Keratinocyte (primary cell): ENCODE data around the gene PFN4. TPM values are rescaled to one million over a fixed set of nuclear protein-coding genes. Genes with fewer than 3 reads are reported as not detected.

Experiments
- DNase-seq: peaks from one replicate; pipeline ENCODE4 v3.0.0-alpha.2; 2011; ENCODE audit warnings: low read depth, missing footprints, low spot score
- FAIRE-seq: peaks from 2 replicates; lab custom pipeline; 2011; peaks lifted over from hg19 to GRCh38; lab: Jason Lieb, UNC
- H2AFZ ChIP-seq: 2 replicates; pipeline ENCODE4 v1.6.0; 2012; ENCODE audit warnings: low read length, control low read depth, inconsistent platforms; ENCODE audit not compliant: control insufficient read depth
- H3K27ac ChIP-seq: 2 replicates; pipeline ENCODE4 v1.5.1; 2011; ENCODE audit warnings: low read length; ENCODE audit not compliant: control insufficient read depth, insufficient read depth
- H3K27me3 ChIP-seq: 3 replicates; pipeline ENCODE4 v1.6.0; 2011; ENCODE audit warnings: low read length; ENCODE audit not compliant: control insufficient read depth, insufficient read depth; ENCODE audit errors: extremely low read depth
- H3K36me3 ChIP-seq, 2 experiments: 2 replicates in 1 of 2; 3 replicates in 1 of 2; pipeline ENCODE4 v1.5.1; 2011; ENCODE audit warnings: low read length in 2 of 2, mild to moderate bottlenecking in 1 of 2; ENCODE audit not compliant: control insufficient read depth in 2 of 2, insufficient read depth in 2 of 2; ENCODE audit errors: extremely low read depth in 1 of 2
- H3K4me1 ChIP-seq: 3 replicates; pipeline ENCODE4 v1.5.1; 2011; ENCODE audit warnings: low read length; ENCODE audit not compliant: control insufficient read depth, insufficient read depth; ENCODE audit errors: extremely low read depth
- H3K4me2 ChIP-seq: 3 replicates; pipeline ENCODE4 v1.6.0; 2011; ENCODE audit warnings: low read depth, low read length; ENCODE audit not compliant: control insufficient read depth, insufficient read depth; ENCODE audit errors: extremely low read depth
- H3K4me3 ChIP-seq, 3 experiments: fragments of 200-600 bp in 1 of 3; sonication (generic) in 1 of 3; 2 replicates in 2 of 3; 3 replicates in 1 of 3; pipeline ENCODE4 v1.5.1; 2011 to 2016; ENCODE audit warnings: low read length in 3 of 3, mild to moderate bottlenecking in 3 of 3, control low read depth in 2 of 3, inconsistent platforms in 1 of 3, low read depth in 1 of 3, mixed read lengths in 1 of 3, mixed run types in 1 of 3, moderate library complexity in 1 of 3; ENCODE audit not compliant: control insufficient read depth in 2 of 3, insufficient read depth in 2 of 3; ENCODE audit errors: extremely low read depth in 1 of 3
- H3K79me2 ChIP-seq: 2 replicates; pipeline ENCODE4 v1.6.0; 2012; ENCODE audit warnings: low read length; ENCODE audit not compliant: control insufficient read depth, insufficient read depth
- H3K9ac ChIP-seq: 3 replicates; pipeline ENCODE4 v1.6.0; 2011; ENCODE audit warnings: low read length; ENCODE audit not compliant: control insufficient read depth, insufficient read depth; ENCODE audit errors: extremely low read depth
- H3K9me1 ChIP-seq: 3 replicates; pipeline ENCODE4 v1.6.0; 2011; ENCODE audit warnings: low read length; ENCODE audit not compliant: control insufficient read depth, insufficient read depth; ENCODE audit errors: extremely low read depth
- H3K9me3 ChIP-seq: 2 replicates; pipeline ENCODE4 v1.5.1; 2012; ENCODE audit warnings: low read depth, low read length; ENCODE audit not compliant: control insufficient read depth
- H4K20me1 ChIP-seq: 3 replicates; pipeline ENCODE4 v1.6.0; 2011; ENCODE audit warnings: low read length; ENCODE audit not compliant: control insufficient read depth, insufficient read depth; ENCODE audit errors: extremely low read depth
- EZH2 ChIP-seq: IDR thresholded peaks from one replicate; pipeline ENCODE4 v1.6.1; 2012; ENCODE audit warnings: inconsistent platforms, mild to moderate bottlenecking, low read length, moderate library complexity
- dilution Hi-C: fragments of 300-500 bp; cut with MboI; formaldehyde crosslinking; loops from one replicate; pipeline ENCODE4 v1.7.0; 2020; ENCODE audit warnings: low sequenced_read_pairs; ENCODE audit not compliant: extremely low pct_ligation_motif_present
- polyA plus RNA-seq, 5 experiments: library from polyadenylated mRNA; depleted of rRNA in 3 of 5; stranded (reverse) in 3 of 5; stranded (forward) in 1 of 5; unstranded in 1 of 5; fragments of >200 nt; gene quantifications; 1 replicate in 1 of 5; 2 replicates in 3 of 5; 3 replicates in 1 of 5; pipeline versions ENCODE4 v1.2.1 to v1.2.3, GENCODE V29; 2011 to 2012; ENCODE audit warnings: missing spikeins in 2 of 5, low read depth in 1 of 5, low replicate concordance in 1 of 5
- TF ChIP-seq, protein P1 (sequence below), 3 experiments: IDR thresholded peaks in 1 of 3; conservative IDR thresholded peaks in 1 of 3; optimal IDR thresholded peaks in 1 of 3; 2 replicates in 2 of 3; 3 replicates in 1 of 3; pipeline versions ENCODE3 to v1.5.1; 2011; ENCODE audit warnings: low read length in 3 of 3, mild to moderate bottlenecking in 3 of 3, moderate library complexity in 2 of 3, control low read depth in 1 of 3, inconsistent platforms in 1 of 3; ENCODE audit not compliant: insufficient read depth in 2 of 3; ENCODE audit errors: extremely low read depth in 1 of 3

PFN4 gene
- polyA plus RNA-seq, 1 donor (not counting 4 experiments of a cell fraction or from before 2014, with no cell fraction given) = 0.16 TPM

DNA sequence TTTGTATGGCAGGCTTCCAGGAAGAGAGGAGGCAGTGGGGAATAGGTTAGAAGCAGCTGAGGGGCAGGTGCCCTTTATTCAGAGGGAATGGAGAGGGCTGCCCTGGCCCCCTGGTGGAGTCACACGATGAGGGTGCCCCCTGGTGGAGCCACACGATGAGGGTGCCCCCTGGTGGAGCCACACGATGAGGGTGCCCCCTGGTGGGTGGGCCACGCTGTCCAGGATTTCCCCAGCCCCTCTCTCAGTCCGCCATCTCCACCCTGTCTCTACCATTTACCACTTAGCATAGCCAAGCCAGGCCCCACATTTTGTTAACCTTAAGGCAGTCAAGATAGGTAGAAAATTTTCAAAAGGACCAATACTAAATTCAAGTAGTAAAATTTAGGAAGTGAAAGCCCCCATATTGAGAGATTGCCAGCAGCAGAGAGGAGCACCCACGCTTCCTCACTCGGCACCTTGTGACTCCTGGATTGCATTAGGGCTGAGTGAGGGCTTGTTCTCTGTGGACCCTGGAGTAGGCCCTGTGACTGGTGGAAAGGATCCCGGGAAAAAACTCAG is 41.4 kb upstream of the PFN4 start:
- Histone ChIP-seq H3K4me1 (no peaks in the 10 kb centered on the region), H3K4me2 (no peak overlapping the region), H3K9ac (no peak overlapping the region), H3K27me3 (no peaks in the 10 kb centered on the region), H3K9me1 (no peaks in the 10 kb centered on the region), H4K20me1 (no peaks in the 10 kb centered on the region), H2AFZ (no peak overlapping the region), H3K27ac (no peak overlapping the region), H3K36me3 (no peaks in the 10 kb centered on the region), H3K4me3 (no peak overlapping the region), H3K9me3 (no peaks in the 10 kb centered on the region), H3K79me2 (no peaks in the 10 kb centered on the region)
- TF ChIP-seq EZH2 = no peak
- TF ChIP-seq, protein P1, sequence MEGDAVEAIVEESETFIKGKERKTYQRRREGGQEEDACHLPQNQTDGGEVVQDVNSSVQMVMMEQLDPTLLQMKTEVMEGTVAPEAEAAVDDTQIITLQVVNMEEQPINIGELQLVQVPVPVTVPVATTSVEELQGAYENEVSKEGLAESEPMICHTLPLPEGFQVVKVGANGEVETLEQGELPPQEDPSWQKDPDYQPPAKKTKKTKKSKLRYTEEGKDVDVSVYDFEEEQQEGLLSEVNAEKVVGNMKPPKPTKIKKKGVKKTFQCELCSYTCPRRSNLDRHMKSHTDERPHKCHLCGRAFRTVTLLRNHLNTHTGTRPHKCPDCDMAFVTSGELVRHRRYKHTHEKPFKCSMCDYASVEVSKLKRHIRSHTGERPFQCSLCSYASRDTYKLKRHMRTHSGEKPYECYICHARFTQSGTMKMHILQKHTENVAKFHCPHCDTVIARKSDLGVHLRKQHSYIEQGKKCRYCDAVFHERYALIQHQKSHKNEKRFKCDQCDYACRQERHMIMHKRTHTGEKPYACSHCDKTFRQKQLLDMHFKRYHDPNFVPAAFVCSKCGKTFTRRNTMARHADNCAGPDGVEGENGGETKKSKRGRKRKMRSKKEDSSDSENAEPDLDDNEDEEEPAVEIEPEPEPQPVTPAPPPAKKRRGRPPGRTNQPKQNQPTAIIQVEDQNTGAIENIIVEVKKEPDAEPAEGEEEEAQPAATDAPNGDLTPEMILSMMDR (optimal IDR thresholded peaks at IDR 0.05 in 1 of 3, IDR thresholded peaks at IDR 0.05 in 1 of 3, conservative IDR thresholded peaks at IDR 0.05 in 1 of 3; ENCODE audit: extremely low read depth in 1 of 3, insufficient read depth in 2 of 3, low read length in 3 of 3) = peak; percentile 48 to 82 (median 73)
- DNase-seq (no peak), FAIRE-seq (no peak)
- dilution Hi-C loops = no loop called here

DNA sequence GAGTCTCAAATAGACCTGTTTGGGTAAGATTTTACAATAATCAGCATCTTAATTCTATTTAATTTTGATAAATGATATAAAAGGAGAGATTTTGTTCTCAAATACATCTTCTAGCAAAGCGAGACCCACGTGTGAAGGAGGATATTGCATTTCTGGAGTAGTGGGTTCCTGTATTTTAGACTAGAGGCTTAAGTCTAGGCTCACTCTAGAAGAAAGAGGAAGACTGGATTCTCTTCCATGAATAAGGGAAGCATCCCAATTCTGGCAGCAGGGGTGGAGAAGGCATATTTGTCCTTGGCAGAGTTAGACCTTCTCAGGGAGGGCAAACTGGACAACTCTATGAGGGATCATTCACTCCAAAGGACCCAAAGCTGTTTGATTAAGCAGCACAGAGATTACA is 40.5 kb upstream of the PFN4 start:
- dilution Hi-C loops = no loop called here
- TF ChIP-seq, protein P1 (optimal IDR thresholded peaks at IDR 0.05 in 1 of 3, IDR thresholded peaks at IDR 0.05 in 1 of 3, conservative IDR thresholded peaks at IDR 0.05 in 1 of 3; ENCODE audit: extremely low read depth in 1 of 3, insufficient read depth in 2 of 3, low read length in 3 of 3) = no peak
- TF ChIP-seq EZH2 = no peak
- no peaks in the 10 kb centered on the region for H3K27me3 ChIP-seq
- no peaks in the 10 kb centered on the region for H3K4me1 ChIP-seq
- FAIRE-seq = no peak
- no peaks in the 10 kb centered on the region for H4K20me1 ChIP-seq
- no peak overlapping the region for H3K4me3 ChIP-seq
- no peak overlapping the region for H3K4me2 ChIP-seq
- H3K9me3 ChIP-seq = no peaks in the 10 kb centered on the region
- H3K9ac ChIP-seq = no peak overlapping the region
- H3K36me3 ChIP-seq = no peaks in the 10 kb centered on the region
- H3K27ac ChIP-seq = no peak overlapping the region
- no peak overlapping the region for H2AFZ ChIP-seq
- H3K79me2 ChIP-seq = no peaks in the 10 kb centered on the region
- DNase-seq = no peak
- H3K9me1 ChIP-seq = no peaks in the 10 kb centered on the region
